PC-9 (cell line): Measurements from ENCODE around the gene TFB2M.

ENCODE experiments used
- EZH2 ChIP-seq: fragments of 200-600 bp; sonication (generic); IDR thresholded peaks from 2 replicates; pipeline ENCODE4 v1.8.0; 2017; ENCODE audit warnings: antibody characterized with exemption, low read depth
- TF ChIP-seq, protein P1 (sequence below): fragments of 200-600 bp; sonication (generic); conservative IDR thresholded peaks from 2 replicates; pipeline ENCODE4 v1.6.1; 2017; ENCODE audit warnings: mixed run types, antibody characterized with exemption, mild to moderate bottlenecking, moderate library complexity

GRCh38 chr1:246572785-246573184 is 6.7 kb upstream of the TFB2M start:
- TF ChIP-seq, protein P1, sequence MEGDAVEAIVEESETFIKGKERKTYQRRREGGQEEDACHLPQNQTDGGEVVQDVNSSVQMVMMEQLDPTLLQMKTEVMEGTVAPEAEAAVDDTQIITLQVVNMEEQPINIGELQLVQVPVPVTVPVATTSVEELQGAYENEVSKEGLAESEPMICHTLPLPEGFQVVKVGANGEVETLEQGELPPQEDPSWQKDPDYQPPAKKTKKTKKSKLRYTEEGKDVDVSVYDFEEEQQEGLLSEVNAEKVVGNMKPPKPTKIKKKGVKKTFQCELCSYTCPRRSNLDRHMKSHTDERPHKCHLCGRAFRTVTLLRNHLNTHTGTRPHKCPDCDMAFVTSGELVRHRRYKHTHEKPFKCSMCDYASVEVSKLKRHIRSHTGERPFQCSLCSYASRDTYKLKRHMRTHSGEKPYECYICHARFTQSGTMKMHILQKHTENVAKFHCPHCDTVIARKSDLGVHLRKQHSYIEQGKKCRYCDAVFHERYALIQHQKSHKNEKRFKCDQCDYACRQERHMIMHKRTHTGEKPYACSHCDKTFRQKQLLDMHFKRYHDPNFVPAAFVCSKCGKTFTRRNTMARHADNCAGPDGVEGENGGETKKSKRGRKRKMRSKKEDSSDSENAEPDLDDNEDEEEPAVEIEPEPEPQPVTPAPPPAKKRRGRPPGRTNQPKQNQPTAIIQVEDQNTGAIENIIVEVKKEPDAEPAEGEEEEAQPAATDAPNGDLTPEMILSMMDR: no peak
- no peak for TF ChIP-seq EZH2
